A549 (cell line): ENCODE results near the gene RASA3.

ENCODE experiments used
- CHD2 ChIP-seq: fragments of 150-350 bp; IDR thresholded peaks from 2 replicates; pipeline ENCODE4 v1.6.1; 2014; ENCODE audit warnings: low read length; ENCODE audit not compliant: partially characterized antibody
- CTCF ChIP-seq: fragments of >200 bp; sonication (Bioruptor Twin); formaldehyde crosslinking; IDR thresholded peaks from 3 replicates; pipeline ENCODE4 v1.5.1; 2016
- MYC ChIP-seq: IDR thresholded peaks from 2 replicates; pipeline ENCODE4 v1.6.1; 2012; ENCODE audit warnings: mild to moderate bottlenecking, inconsistent platforms, low read length, improper control_type of control experiment, borderline replicate concordance
- POLR2A ChIP-seq: IDR thresholded peaks from 2 replicates; pipeline ENCODE4 v1.6.1; 2012; ENCODE audit warnings: mild to moderate bottlenecking, low read length

GRCh38 chr13:114092468-114092867, 40.0 kb downstream of the RASA3 start:
- no peak for TF ChIP-seq CTCF
- no peak for TF ChIP-seq CHD2
- no peak for TF ChIP-seq POLR2A
- no peak for TF ChIP-seq MYC
